GM23338 (cell line): Measurements from ENCODE around the gene SMIM45.

Source experiments
- EZH2 ChIP-seq: fragments of 200-600 bp; sonication (generic); IDR thresholded peaks from one replicate; pipeline ENCODE4 v1.8.0; 2017; ENCODE audit warnings: antibody characterized with exemption, mild to moderate bottlenecking, low read depth; ENCODE audit not compliant: unreplicated experiment
- JUNB ChIP-seq: IDR thresholded peaks from one replicate; pipeline ENCODE4 v1.6.1; 2016; ENCODE audit warnings: antibody characterized with exemption; ENCODE audit not compliant: unreplicated experiment
- TF ChIP-seq, protein P1 (sequence below), 2 experiments: fragments of 200-600 bp in 1 of 2; sonication (generic) in 1 of 2; conservative IDR thresholded peaks; 2 replicates each; pipeline versions ENCODE4 v1.5.1 to v1.6.1; 2016 to 2017; ENCODE audit warnings: antibody characterized with exemption in 2 of 2, low read depth in 2 of 2, mild to moderate bottlenecking in 2 of 2, moderate library complexity in 1 of 2

DNA sequence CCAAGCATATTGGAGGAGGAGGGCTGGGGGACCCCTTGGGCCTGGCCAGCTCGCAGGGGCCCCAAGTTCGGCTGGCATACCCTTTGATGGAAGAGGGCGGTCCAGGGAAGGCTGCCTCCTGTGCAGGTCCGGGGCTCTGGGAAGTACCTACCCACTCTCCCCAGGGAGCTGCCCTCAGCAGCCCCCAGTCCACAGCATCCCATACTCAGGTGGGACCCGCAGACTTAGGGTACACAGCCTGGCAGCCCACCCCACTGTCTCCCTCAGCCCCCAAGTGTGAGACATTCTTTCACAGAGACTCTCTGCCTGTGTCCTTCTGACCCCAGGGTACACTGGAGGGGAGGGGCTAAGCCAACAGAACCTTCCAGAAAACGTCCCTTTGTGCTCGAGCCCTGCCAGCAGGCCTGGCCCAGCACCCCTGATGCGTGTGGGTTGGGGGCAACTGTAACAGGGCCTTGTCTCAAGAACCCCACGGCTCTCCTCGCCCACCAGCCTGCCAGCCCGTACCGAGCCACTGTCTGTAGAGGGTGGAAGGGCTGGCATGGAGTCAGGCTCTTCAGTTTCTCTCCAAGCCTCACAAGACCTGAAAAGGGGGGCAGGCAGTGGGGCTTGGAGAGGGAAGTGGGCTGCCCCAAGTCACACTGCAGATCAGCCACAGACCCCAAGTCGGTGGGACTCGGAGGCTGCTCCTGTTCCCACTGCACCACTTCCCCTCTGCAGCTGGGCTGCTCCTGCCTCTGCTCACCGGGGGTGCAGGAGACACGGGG is 18.4 kb upstream of the SMIM45 start:
- TF ChIP-seq, protein P1, sequence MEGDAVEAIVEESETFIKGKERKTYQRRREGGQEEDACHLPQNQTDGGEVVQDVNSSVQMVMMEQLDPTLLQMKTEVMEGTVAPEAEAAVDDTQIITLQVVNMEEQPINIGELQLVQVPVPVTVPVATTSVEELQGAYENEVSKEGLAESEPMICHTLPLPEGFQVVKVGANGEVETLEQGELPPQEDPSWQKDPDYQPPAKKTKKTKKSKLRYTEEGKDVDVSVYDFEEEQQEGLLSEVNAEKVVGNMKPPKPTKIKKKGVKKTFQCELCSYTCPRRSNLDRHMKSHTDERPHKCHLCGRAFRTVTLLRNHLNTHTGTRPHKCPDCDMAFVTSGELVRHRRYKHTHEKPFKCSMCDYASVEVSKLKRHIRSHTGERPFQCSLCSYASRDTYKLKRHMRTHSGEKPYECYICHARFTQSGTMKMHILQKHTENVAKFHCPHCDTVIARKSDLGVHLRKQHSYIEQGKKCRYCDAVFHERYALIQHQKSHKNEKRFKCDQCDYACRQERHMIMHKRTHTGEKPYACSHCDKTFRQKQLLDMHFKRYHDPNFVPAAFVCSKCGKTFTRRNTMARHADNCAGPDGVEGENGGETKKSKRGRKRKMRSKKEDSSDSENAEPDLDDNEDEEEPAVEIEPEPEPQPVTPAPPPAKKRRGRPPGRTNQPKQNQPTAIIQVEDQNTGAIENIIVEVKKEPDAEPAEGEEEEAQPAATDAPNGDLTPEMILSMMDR (conservative IDR thresholded peaks at IDR 0.05; ENCODE audit: low read depth in 2 of 2), result no peak
- TF ChIP-seq EZH2 (no peak), JUNB (no peak)
